ENCODE data around the gene EXOC4.

The EXOC4 gene

GRCh38 chr7:133937786-133938185 lies 684.9 kb downstream of the EXOC4 start:
- DNase-seq (ENCODE audit: low read depth) = no peak

- DNase-seq (ENCODE audit: low read depth) = no peak
These were observed 687.5 kb downstream of the EXOC4 start for GRCh38 chr7:133940368-133940767.

GRCh38 chr7:133941496-133941895 lies 688.6 kb downstream of the EXOC4 start:
- no peak for DNase-seq (ENCODE audit: low read depth)

- no peak for DNase-seq (ENCODE audit: low read depth)
These were observed 692.6 kb downstream of the EXOC4 start for GRCh38 chr7:133945497-133945896.

GRCh38 chr7:133947458-133948254 lies 694.8 kb downstream of the EXOC4 start:
- DNase-seq (ENCODE audit: low read depth) = no peak

- DNase-seq (ENCODE audit: low read depth) = no peak
These were observed 695.7 kb downstream of the EXOC4 start for GRCh38 chr7:133948588-133948987.

GRCh38 chr7:133950855-133951254 lies 698.0 kb downstream of the EXOC4 start:
- no peak for DNase-seq (ENCODE audit: low read depth)

GRCh38 chr7:133955208-133955607 lies 702.3 kb downstream of the EXOC4 start:
- DNase-seq (ENCODE audit: low read depth) = no peak

GRCh38 chr7:133957845-133958244 lies 705.0 kb downstream of the EXOC4 start:
- no peak for DNase-seq (ENCODE audit: low read depth)

GRCh38 chr7:133958822-133959221 lies 705.9 kb downstream of the EXOC4 start:
- no peak for DNase-seq (ENCODE audit: low read depth)

GRCh38 chr7:133959505-133959904 lies 706.6 kb downstream of the EXOC4 start:
- DNase-seq (ENCODE audit: low read depth) = no peak

GRCh38 chr7:133961724-133962123 lies 708.8 kb downstream of the EXOC4 start:
- no peak for DNase-seq (ENCODE audit: low read depth)

GRCh38 chr7:133962646-133963045 lies 709.8 kb downstream of the EXOC4 start:
- no peak for DNase-seq (ENCODE audit: low read depth)

- DNase-seq (ENCODE audit: low read depth) = no peak
These were observed 710.8 kb downstream of the EXOC4 start for GRCh38 chr7:133963629-133964028.

GRCh38 chr7:133971625-133972024 lies 718.7 kb downstream of the EXOC4 start:
- no peak for DNase-seq (ENCODE audit: low read depth)

GRCh38 chr7:133973710-133974109 lies 720.8 kb downstream of the EXOC4 start:
- no peak for DNase-seq (ENCODE audit: low read depth)

- DNase-seq (ENCODE audit: low read depth) = no peak
These were observed 722.3 kb downstream of the EXOC4 start for GRCh38 chr7:133975130-133975529.

GRCh38 chr7:133976140-133976539 lies 723.3 kb downstream of the EXOC4 start:
- DNase-seq (ENCODE audit: low read depth) = no peak

- no peak for DNase-seq (ENCODE audit: low read depth)
These were observed 724.8 kb downstream of the EXOC4 start for GRCh38 chr7:133977409-133978274.

- DNase-seq (ENCODE audit: low read depth) = no peak
These were observed 725.8 kb downstream of the EXOC4 start for GRCh38 chr7:133978502-133979295.

- no peak for DNase-seq (ENCODE audit: low read depth)
These were observed 727.9 kb downstream of the EXOC4 start for GRCh38 chr7:133980804-133981203.

GRCh38 chr7:133983685-133984419 lies 731.0 kb downstream of the EXOC4 start:
- DNase-seq (ENCODE audit: low read depth) = no peak
